IMR-90 (cell line): ENCODE results near the gene CYP4F2. TPM values are rescaled to one million over a fixed set of nuclear protein-coding genes. Genes with fewer than 3 reads are reported as not detected.
"Not testable (repeated sequence)": the region's sequence is repeated elsewhere in the genome, so short reads cannot be mapped to it uniquely, and the experiment has no call there.

ENCODE experiments used
- ATAC-seq: fragments of 200-7000 bp; cut with Tn5 transposase; 2 replicates; pipeline ENCODE4 v1.9.1; 2020; ENCODE audit warnings: low read depth, mild to moderate bottlenecking, moderate library complexity
- BruUV-seq: library from RNA; stranded (reverse); fragments of 400-500 nt; replicated peaks from 2 replicates; lab custom pipeline; 2021; lab: Mats Ljungman, UMichigan
- CTCF ChIA-PET: fragments of 300-600 bp; formaldehyde crosslinking; extraction: SDS; loops from one replicate; lab custom pipeline; 2021; ENCODE audit warnings: antibody characterized with exemption; lab: Yijun Ruan, JAX
- POLR2A ChIA-PET: fragments of 300-600 bp; sonication (Branson Sonifier 250); formaldehyde crosslinking; loops from one replicate; lab custom pipeline; 2022; ENCODE audit warnings: antibody characterized with exemption; ENCODE audit not compliant: unreplicated experiment; lab: Charles Lee
- DNase-seq: peaks from one replicate; pipeline ENCODE4 v3.0.0; 2013
- H2AFZ ChIP-seq: replicated peaks from 2 replicates; pipeline ENCODE3; 2013; ENCODE audit warnings: low read length, mild to moderate bottlenecking; ENCODE audit not compliant: poor library complexity
- H2AK5ac ChIP-seq: 2 replicates; pipeline ENCODE4 v1.6.1; 2013; ENCODE audit warnings: low read depth, low read length, inconsistent platforms
- H2AK9ac ChIP-seq: replicated peaks from 2 replicates; pipeline ENCODE3; 2013; ENCODE audit warnings: mild to moderate bottlenecking, low read depth, low read length, moderate library complexity; ENCODE audit not compliant: poor library complexity
- H2BK120ac ChIP-seq: 2 replicates; pipeline ENCODE4 v1.6.1; 2013; ENCODE audit warnings: low read depth, low read length, inconsistent platforms
- H2BK15ac ChIP-seq: 3 replicates; pipeline ENCODE4 v1.6.1; 2013; ENCODE audit warnings: low read depth, low read length, inconsistent platforms
- H2BK20ac ChIP-seq: 2 replicates; pipeline ENCODE4 v1.6.1; 2013; ENCODE audit warnings: low read depth, mild to moderate bottlenecking, inconsistent platforms, low read length, moderate library complexity
- H2BK5ac ChIP-seq: 2 replicates; pipeline ENCODE4 v1.6.1; 2013; ENCODE audit warnings: mild to moderate bottlenecking, low read depth, low read length, inconsistent platforms; ENCODE audit not compliant: poor library complexity, severe bottlenecking
- H3K14ac ChIP-seq: replicated peaks from 2 replicates; pipeline ENCODE4 v1.6.1; 2013; ENCODE audit warnings: low read depth, low read length, inconsistent platforms
- H3K18ac ChIP-seq: 2 replicates; pipeline ENCODE4 v1.6.1; 2013; ENCODE audit warnings: low read depth, low read length, control low read depth
- H3K23ac ChIP-seq: 2 replicates; pipeline ENCODE4 v1.6.1; 2013; ENCODE audit warnings: low read depth, low read length, inconsistent platforms
- H3K27ac ChIP-seq: 2 replicates; pipeline ENCODE4 v1.5.1; 2013; ENCODE audit warnings: mild to moderate bottlenecking, control low read depth, low read length; ENCODE audit not compliant: insufficient read depth
- H3K27me3 ChIP-seq: 2 replicates; pipeline ENCODE4 v1.6.1; 2013; ENCODE audit warnings: low read length; ENCODE audit not compliant: control insufficient read depth, insufficient read depth
- H3K36me3 ChIP-seq: 2 replicates; pipeline ENCODE4 v1.6.1; 2013; ENCODE audit warnings: low read length, mixed read lengths; ENCODE audit not compliant: control insufficient read depth, insufficient read depth
- H3K4ac ChIP-seq: 2 replicates; pipeline ENCODE4 v1.6.1; 2013; ENCODE audit warnings: low read depth, low read length, inconsistent platforms
- H3K4me1 ChIP-seq: 2 replicates; pipeline ENCODE4 v1.6.1; 2013; ENCODE audit warnings: low read length, mixed read lengths; ENCODE audit not compliant: control insufficient read depth, insufficient read depth
- H3K4me2 ChIP-seq: 2 replicates; pipeline ENCODE4 v1.6.1; 2013; ENCODE audit warnings: low read depth, mild to moderate bottlenecking, control low read depth, low read length, moderate library complexity
- H3K4me3 ChIP-seq: 2 replicates; pipeline ENCODE4 v1.5.1; 2013; ENCODE audit warnings: low read depth, mild to moderate bottlenecking, control low read depth, low read length, moderate library complexity; ENCODE audit not compliant: insufficient read depth
- H3K56ac ChIP-seq: 2 replicates; pipeline ENCODE4 v1.6.1; 2013; ENCODE audit warnings: low read length, inconsistent platforms; ENCODE audit not compliant: insufficient read depth; ENCODE audit errors: extremely low read depth
- H3K79me1 ChIP-seq, 2 experiments: 2 replicates each; pipeline ENCODE4 v1.6.1; 2013; ENCODE audit warnings: low read length in 2 of 2, inconsistent platforms in 1 of 2, low read depth in 1 of 2
- H3K9ac ChIP-seq: 2 replicates; pipeline ENCODE4 v1.6.1; 2013; ENCODE audit warnings: low read depth, low read length, control low read depth
- H3K9me1 ChIP-seq: 2 replicates; pipeline ENCODE4 v1.6.1; 2013; ENCODE audit warnings: low read length, inconsistent platforms; ENCODE audit not compliant: insufficient read depth
- H3K9me3 ChIP-seq: 2 replicates; pipeline ENCODE4 v1.6.1; 2013; ENCODE audit warnings: low read length; ENCODE audit not compliant: control insufficient read depth, insufficient read depth
- H4K20me1 ChIP-seq: 2 replicates; pipeline ENCODE4 v1.6.1; 2013; ENCODE audit warnings: low read length, inconsistent platforms; ENCODE audit not compliant: insufficient read depth
- H4K5ac ChIP-seq: 2 replicates; pipeline ENCODE4 v1.6.1; 2013; ENCODE audit warnings: mild to moderate bottlenecking, low read depth, low read length, control low read depth
- H4K8ac ChIP-seq, 2 experiments: 2 replicates each; pipeline ENCODE4 v1.6.1; 2013; ENCODE audit warnings: low read depth in 2 of 2, low read length in 2 of 2, control low read depth in 1 of 2, inconsistent platforms in 1 of 2
- H4K91ac ChIP-seq: 2 replicates; pipeline ENCODE4 v1.6.1; 2013; ENCODE audit warnings: low read depth, low read length, inconsistent platforms; ENCODE audit not compliant: insufficient read depth
- CHD1 ChIP-seq: IDR thresholded peaks from 2 replicates; pipeline ENCODE4 v1.6.1; 2012; ENCODE audit warnings: low read depth, low read length, improper control_type of control experiment
- MAFK ChIP-seq: IDR thresholded peaks from 2 replicates; pipeline ENCODE4 v1.6.1; 2012; ENCODE audit warnings: low read depth, low read length, improper control_type of control experiment
- MAZ ChIP-seq: IDR thresholded peaks from 2 replicates; pipeline ENCODE4 v1.6.1; 2012; ENCODE audit warnings: low read depth, mild to moderate bottlenecking, low read length, improper control_type of control experiment, moderate library complexity, borderline replicate concordance
- POLR2A ChIP-seq: IDR thresholded peaks from 2 replicates; pipeline ENCODE4 v1.6.1; 2012; ENCODE audit warnings: mild to moderate bottlenecking, low read depth, low read length
- RFX5 ChIP-seq: IDR thresholded peaks from 2 replicates; pipeline ENCODE4 v1.8.0; 2012; ENCODE audit warnings: low read depth, mild to moderate bottlenecking, low read length, moderate library complexity
- WGBS, 2 experiments: methylation state at CpG; one replicate each; pipeline versions ENCODE4 v1.1.5 to v1.1.7; 2013; ENCODE audit warnings: missing lambda C conversion rate in 2 of 2; ENCODE audit not compliant: insufficient read length in 1 of 2; ENCODE audit errors: extremely low coverage in 2 of 2; 5-methylcytosine and 5-hydroxymethylcytosine counted together
- dilution Hi-C: fragments of 300-500 bp; cut with HindIII; formaldehyde crosslinking; loops from one replicate; pipeline ENCODE4 v1.14.3; 2018; ENCODE audit warnings: low sequenced_read_pairs; ENCODE audit not compliant: unreplicated experiment
- in situ Hi-C: fragments of 300-500 bp; cut with MboI; formaldehyde crosslinking; loops from 3 replicates; pipeline ENCODE4 v1.14.3; 2019; ENCODE audit warnings: low sequenced_read_pairs, inconsistent platforms, mixed read lengths
- intact Hi-C: fragments of 100-400 bp; cut with micrococcal nuclease; formaldehyde crosslinking; loops from 2 replicates; pipeline ENCODE4 v1.10.0; 2022
- polyA plus RNA-seq, 3 experiments: library from polyadenylated mRNA; depleted of rRNA; stranded (reverse); fragments of >200 nt; gene quantifications; 2 replicates each; pipeline ENCODE4 v1.2.3, GENCODE V29; 2012; ENCODE audit warnings: low replicate concordance in 1 of 3
- total RNA-seq: library from RNA; depleted of rRNA; stranded (reverse); fragments of >200 nt; gene quantifications from 2 replicates; pipeline ENCODE4 v1.2.3, GENCODE V29; 2012

Gene CYP4F2
- total and polyA plus RNA-seq, 2 of the 4 experiments (the other 2 are of a cell fraction) = not detected

DNA sequence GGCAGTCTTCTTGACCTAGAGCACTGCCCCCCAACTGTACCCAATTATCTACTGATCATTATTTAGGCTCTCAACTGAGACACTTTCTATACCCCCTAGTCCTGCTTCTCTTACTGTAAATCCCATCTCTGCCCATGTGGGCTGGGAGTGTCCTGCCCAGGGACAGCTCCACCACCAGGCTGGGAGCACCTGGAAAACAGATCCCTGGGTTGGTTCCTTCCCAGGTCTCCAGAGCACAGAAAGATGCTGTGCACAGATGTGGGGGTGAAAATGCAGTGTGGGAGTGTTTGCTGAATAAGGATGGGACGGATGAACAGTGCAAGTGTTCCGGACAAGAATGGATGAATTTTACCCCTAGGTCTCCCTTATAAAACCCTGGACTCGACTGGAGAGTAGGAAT is 12.7 kb downstream of the CYP4F2 start:
- no peak overlapping the region for H3K27ac ChIP-seq
- POLR2A ChIA-PET = no interaction called here
- no peak overlapping the region for H3K4me3 ChIP-seq
- TF ChIP-seq CHD1 (no peak), RFX5 (no peak), POLR2A (no peak), MAZ (no peak), MAFK (no peak)
- no peaks in the 10 kb centered on the region for H3K9me1 ChIP-seq
- H4K91ac ChIP-seq = no peak overlapping the region
- H3K4me2 ChIP-seq = no peak overlapping the region
- in situ Hi-C loops = no loop called here
- WGBS, 2 experiments = no CpG with 5 or more reads among the region's 3 CpGs
- DNase-seq = no peak
- intact Hi-C loops = no loop called here
- no peak for ATAC-seq
- no peaks in the 10 kb centered on the region for H3K36me3 ChIP-seq
- no peak overlapping the region for H2BK120ac ChIP-seq
- H3K23ac ChIP-seq = no peak overlapping the region
- H3K4me1 ChIP-seq = no peaks in the 10 kb centered on the region
- H2BK20ac ChIP-seq = no peak overlapping the region
- H2BK5ac ChIP-seq = no peak overlapping the region
- H3K18ac ChIP-seq = no peak overlapping the region
- H3K56ac ChIP-seq = no peak overlapping the region
- H4K5ac ChIP-seq = no peak overlapping the region
- no peak overlapping the region for H2BK15ac ChIP-seq
- no peaks in the 10 kb centered on the region for H4K20me1 ChIP-seq
- no peak overlapping the region for H2AFZ ChIP-seq
- dilution Hi-C loops = no loop called here
- H2AK9ac ChIP-seq = no peak overlapping the region
- CTCF ChIA-PET = no interaction called here
- H3K4ac ChIP-seq = no peak overlapping the region
- no peaks in the 10 kb centered on the region for H3K27me3 ChIP-seq
- no peak overlapping the region for H2AK5ac ChIP-seq
- H4K8ac ChIP-seq = no peak overlapping the region
- BruUV-seq = no TSS peak
- no peak overlapping the region for H3K9ac ChIP-seq
- H3K14ac ChIP-seq = no peak overlapping the region
- peaks cover 1% of the 10 kb centered on the region; the same call in 1 of the 2 replicates for H3K9me3 ChIP-seq
- no peaks in the 10 kb centered on the region for H3K79me1 ChIP-seq

DNA sequence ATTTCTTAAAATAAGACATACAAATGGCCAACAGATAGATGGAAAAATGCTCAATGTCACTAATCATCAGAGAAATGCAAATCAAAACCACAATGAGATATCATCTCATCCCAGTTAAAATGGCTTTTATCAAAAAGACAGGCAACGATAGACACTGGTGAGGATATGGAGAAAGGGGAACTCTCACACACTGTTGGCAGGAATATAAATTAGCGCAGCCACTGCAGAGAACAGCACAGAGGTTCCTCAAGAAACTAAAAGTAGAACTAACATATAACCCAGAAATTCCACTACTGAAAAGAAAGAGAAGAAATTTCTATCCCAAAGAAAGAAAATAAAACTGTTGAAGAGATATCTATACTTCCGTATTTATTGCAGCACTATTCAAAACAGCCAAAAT is 14.5 kb downstream of the CYP4F2 start:
- intact Hi-C loops, CTCF ChIA-PET, BruUV-seq: not testable (repeated sequence)

More for the DNA sequence above, 14.5 kb downstream of the CYP4F2 start:
- ATAC-seq, H4K20me1 ChIP-seq, H3K23ac ChIP-seq, dilution Hi-C loops, H3K14ac ChIP-seq, H3K36me3 ChIP-seq, H2AK5ac ChIP-seq, H3K9me3 ChIP-seq, POLR2A ChIA-PET, H2BK120ac ChIP-seq, H3K9me1 ChIP-seq, H2BK15ac ChIP-seq, H3K4me2 ChIP-seq, H4K5ac ChIP-seq, H3K79me1 ChIP-seq, H2BK5ac ChIP-seq, H3K4me1 ChIP-seq, H3K4me3 ChIP-seq, DNase-seq, H3K56ac ChIP-seq, H4K91ac ChIP-seq, H3K9ac ChIP-seq, H2AFZ ChIP-seq, H3K4ac ChIP-seq, in situ Hi-C loops, H3K27ac ChIP-seq, H2BK20ac ChIP-seq, H3K27me3 ChIP-seq, H4K8ac ChIP-seq, H3K18ac ChIP-seq, H2AK9ac ChIP-seq: not testable (repeated sequence)
- WGBS, 2 experiments = no CpG with 5 or more reads among the region's 3 CpGs
